ENCODE data around the gene PPP1R26. TPM values are rescaled to one million over a fixed set of nuclear protein-coding genes. Genes with fewer than 3 reads are reported as not detected.

Gene PPP1R26
- total and polyA plus RNA-seq, 2 of the 8 experiments (the other 6 are each of a cell fraction or from before 2014, with no cell fraction given) = 9.8 to 32.7 TPM

DNA sequence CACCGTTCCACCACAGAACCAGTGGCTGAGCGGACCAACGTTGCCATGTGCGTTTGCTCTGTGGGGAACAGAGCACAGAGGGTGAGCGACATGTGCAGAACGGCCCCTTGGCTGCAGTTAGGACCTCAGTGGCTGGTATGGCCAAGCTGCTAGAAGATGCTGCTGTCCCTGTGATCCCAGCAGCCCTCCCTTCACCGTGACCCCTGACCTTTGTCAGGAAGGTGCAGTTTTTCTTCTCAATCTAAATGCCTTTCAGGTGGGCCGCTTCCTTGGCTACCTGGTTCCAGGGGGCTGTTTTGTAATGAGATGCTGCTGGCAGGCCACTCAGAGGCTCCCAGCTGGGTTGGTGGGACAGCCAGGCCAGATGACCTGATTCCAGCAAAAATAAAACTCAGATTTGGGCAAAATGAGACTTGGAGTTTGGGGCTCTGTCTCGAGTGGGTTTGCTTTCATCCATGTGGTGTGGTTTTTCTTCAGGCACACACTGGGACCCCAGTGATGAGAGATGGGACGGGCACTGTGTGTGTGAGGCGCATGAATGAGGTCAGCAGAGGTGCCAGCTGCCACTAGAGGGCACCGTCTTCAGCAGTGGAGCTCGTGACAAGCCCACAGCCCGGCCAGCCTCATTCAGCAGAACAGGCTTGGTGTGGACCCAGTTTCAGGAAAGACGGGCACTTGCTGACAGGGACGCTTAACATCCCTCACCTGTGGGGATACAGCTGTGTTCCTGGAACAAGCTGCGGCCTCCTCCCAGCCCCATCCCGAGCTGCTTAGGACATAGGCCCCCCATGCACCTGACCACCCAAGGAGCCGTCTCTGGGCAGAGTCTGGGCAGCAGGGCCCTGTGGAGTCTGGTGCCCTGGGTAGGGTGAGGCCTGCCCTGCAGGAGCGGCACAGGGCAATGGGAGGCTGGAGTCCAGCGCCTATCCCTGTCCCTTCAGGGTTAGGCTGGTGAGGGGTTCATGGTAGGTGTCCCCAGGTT, 25.0 kb downstream of the PPP1R26 start:
- H3K4me3 ChIP-seq (ENCODE audit: extremely low read depth in 1 of 4, insufficient read depth in 2 of 4, low read depth in 3 of 4, low read length in 4 of 4) = no peak overlapping the region
- H2BK15ac ChIP-seq (ENCODE audit: low read length) = no peak overlapping the region
- H4K5ac ChIP-seq (ENCODE audit: insufficient read length, low read depth, low read length) = no peak overlapping the region
- H3K36me3 ChIP-seq (ENCODE audit: control insufficient read depth in 2 of 4, insufficient read depth in 4 of 4, low read length in 3 of 4) = peaks cover 8 to 30% (median 20%) of the 10 kb centered on the region in 4 experiments; a peak in 7 of 8 replicates
- H3K4ac ChIP-seq (replicated peaks; ENCODE audit: insufficient read length, low read depth, low read length) = no peak overlapping the region
- H3K18ac ChIP-seq (ENCODE audit: extremely low read depth, low read length) = no peak overlapping the region
- 80% methylated on average over 21 of the region's 21 CpGs; no CpG with 5 or more reads in 1 of the 2 experiments for WGBS, 2 experiments (ENCODE audit: extremely low coverage in 1 of 2, insufficient coverage in 1 of 2, insufficient read length in 1 of 2, insufficient replicate concordance in 2 of 2, low coverage in 1 of 2, low lambda C conversion rate in 2 of 2, missing lambda C conversion rate in 1 of 2)
- H3K4me2 ChIP-seq (ENCODE audit: insufficient read depth in 1 of 2, low read depth in 2 of 2, low read length in 2 of 2) = no peak overlapping the region
- no peak overlapping the region for H2AK5ac ChIP-seq (ENCODE audit: low read depth, low read length)
- peak in 1 of 2 experiments; percentile 72 for DNase-seq (ENCODE audit: low read depth in 1 of 2, low spot score in 2 of 2)
- H3K79me2 ChIP-seq (ENCODE audit: control insufficient read depth in 1 of 2, insufficient read depth in 2 of 2, low read length in 2 of 2) = peaks cover 0 to 16% of the 10 kb centered on the region in 2 experiments; a peak in 2 of 4 replicates
- H2AFZ ChIP-seq (ENCODE audit: low read length) = no peak overlapping the region
- H2BK20ac ChIP-seq (ENCODE audit: low read length) = no peak overlapping the region
- no peak overlapping the region for H3K23ac ChIP-seq (ENCODE audit: insufficient read length)
- H3K27ac ChIP-seq (ENCODE audit: low read depth, low read length) = no peak overlapping the region; the same call in 1 of the 2 replicates
- peak; percentile 82 for FAIRE-seq
- peaks cover 0 to 14% (median 8%) of the 10 kb centered on the region in 4 experiments; a peak in 5 of 7 replicates for H3K4me1 ChIP-seq (replicated peaks in 1 of 4; ENCODE audit: control insufficient read depth in 3 of 4, insufficient read depth in 4 of 4, low read length in 3 of 4)
- CTCF ChIA-PET (ENCODE audit: partially characterized antibody) = interaction anchor here (0.7 to 2.4 kb wide), 33 partner anchors 9 to 430 kb away, joined by 3 to 14 read pairs (median 4); no protein-coding TSS in a partner anchor
- no peak overlapping the region for H2BK12ac ChIP-seq (ENCODE audit: low read depth, low read length)
- H3K14ac ChIP-seq (ENCODE audit: insufficient read length) = no peak overlapping the region
- H4K20me1 ChIP-seq (replicated peaks in 1 of 2; ENCODE audit: control insufficient read depth in 1 of 2, insufficient read depth in 2 of 2, low read length in 2 of 2) = peaks cover 15 to 18% of the 10 kb centered on the region in 2 experiments
- no peak overlapping the region; the same call in 1 of the 2 replicates for H4K8ac ChIP-seq (ENCODE audit: extremely low read depth, insufficient read depth, low read length)
- H3K79me1 ChIP-seq (ENCODE audit: low read depth, low read length) = 0 out of 2 replicates have a peak, but pooled peaks cover 3% of the 10 kb centered on the region
- no peaks in the 10 kb centered on the region for H3K9me3 ChIP-seq (ENCODE audit: insufficient read depth in 2 of 2, low read depth in 1 of 2, low read length in 1 of 2)
- H2BK5ac ChIP-seq (ENCODE audit: low read depth, low read length) = no peak overlapping the region; the same call in 1 of the 2 replicates
- H3K23me2 ChIP-seq (ENCODE audit: low read depth, low read length) = peaks cover 6% of the 10 kb centered on the region; the same call in 1 of the 2 replicates
- H3K9ac ChIP-seq (replicated peaks in 1 of 4; ENCODE audit: extremely low read depth in 1 of 4, low read depth in 3 of 4, low read length in 3 of 4) = no peak overlapping the region
- H3K27me3 ChIP-seq (replicated peaks in 1 of 4; ENCODE audit: control insufficient read depth in 3 of 4, extremely low read depth in 1 of 4, insufficient read depth in 3 of 4, low read length in 3 of 4) = no peaks in the 10 kb centered on the region
- H4K91ac ChIP-seq (replicated peaks; ENCODE audit: insufficient read length, low read length) = no peak overlapping the region
- H3K56ac ChIP-seq (replicated peaks; ENCODE audit: insufficient read length, low read depth, low read length) = no peak overlapping the region
- POLR2A ChIA-PET (ENCODE audit: partially characterized antibody) = interaction anchor here (0.7 to 2.8 kb wide), 6 partner anchors 13 to 41 kb away, joined by 3 to 10 read pairs (median 5); no protein-coding TSS in a partner anchor
- H2BK120ac ChIP-seq (replicated peaks; ENCODE audit: low read depth, low read length) = no peak overlapping the region
- peak; percentile 50 for TF ChIP-seq MAX (IDR thresholded peaks at IDR 0.05)
- no peak for TF ChIP-seq POLR2A (IDR thresholded peaks at IDR 0.05; ENCODE audit: control extremely low read depth in 1 of 2, low read depth in 2 of 2, low read length in 2 of 2)
- TF ChIP-seq MAFK (IDR thresholded peaks at IDR 0.05; ENCODE audit: low read depth, low read length) = no peak
- no peak for TF ChIP-seq SP1 (IDR thresholded peaks at IDR 0.05; ENCODE audit: low read depth, low read length)
